Stimulated activated CD4-positive, alpha-beta T cell treated with anti-CD3 and anti-CD28 coated beads, Interleukin-4, amount 100 ng/mL, for 48 hours (primary cell): ENCODE measurements around the gene CASK.
"Not testable (repeated sequence)": the region's sequence is repeated elsewhere in the genome, so short reads cannot be mapped to it uniquely, and the experiment has no call there.

ENCODE experiments used
- DNase-seq, 2 donors: peaks; one replicate each; pipeline ENCODE4 v3.0.0-alpha.2; 2020; ENCODE audit warnings: low read depth in 2 of 2

The CASK gene

DNA sequence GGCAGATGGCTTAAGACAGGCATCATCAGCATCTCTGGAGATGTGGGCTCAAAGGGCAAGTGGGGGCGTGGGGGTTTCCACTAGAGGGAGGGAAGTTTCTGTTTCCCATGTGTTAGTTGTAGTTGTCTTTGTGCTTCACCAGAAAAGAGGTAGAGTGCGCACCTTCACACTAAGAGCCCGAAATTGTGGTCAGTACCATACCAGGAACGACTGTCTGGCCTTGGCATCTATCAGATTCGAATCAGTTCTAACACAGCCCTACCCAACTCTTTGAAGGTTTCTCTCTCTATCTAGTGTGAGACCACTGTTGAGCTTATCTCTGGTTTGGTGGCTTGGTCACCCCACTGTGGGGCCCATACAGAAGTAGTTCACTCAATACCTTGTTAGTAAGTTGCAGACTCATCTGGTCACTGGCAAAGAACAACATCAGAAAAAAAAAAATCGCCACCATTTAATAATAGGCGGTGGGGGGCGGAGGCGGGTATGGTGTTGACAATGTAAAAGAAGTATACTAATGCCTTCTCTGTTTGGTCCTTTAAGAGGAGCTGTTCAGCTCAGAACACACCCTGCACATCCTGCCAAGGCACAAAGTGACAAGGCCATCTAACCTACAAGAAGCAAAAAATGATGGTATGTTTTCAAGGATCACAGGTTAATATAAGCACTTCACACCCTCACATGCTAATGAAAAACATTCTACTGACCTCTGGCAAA, 405.1 kb downstream of the CASK start:
- peak in 1 of 2 donors; percentile 28 for DNase-seq

DNA sequence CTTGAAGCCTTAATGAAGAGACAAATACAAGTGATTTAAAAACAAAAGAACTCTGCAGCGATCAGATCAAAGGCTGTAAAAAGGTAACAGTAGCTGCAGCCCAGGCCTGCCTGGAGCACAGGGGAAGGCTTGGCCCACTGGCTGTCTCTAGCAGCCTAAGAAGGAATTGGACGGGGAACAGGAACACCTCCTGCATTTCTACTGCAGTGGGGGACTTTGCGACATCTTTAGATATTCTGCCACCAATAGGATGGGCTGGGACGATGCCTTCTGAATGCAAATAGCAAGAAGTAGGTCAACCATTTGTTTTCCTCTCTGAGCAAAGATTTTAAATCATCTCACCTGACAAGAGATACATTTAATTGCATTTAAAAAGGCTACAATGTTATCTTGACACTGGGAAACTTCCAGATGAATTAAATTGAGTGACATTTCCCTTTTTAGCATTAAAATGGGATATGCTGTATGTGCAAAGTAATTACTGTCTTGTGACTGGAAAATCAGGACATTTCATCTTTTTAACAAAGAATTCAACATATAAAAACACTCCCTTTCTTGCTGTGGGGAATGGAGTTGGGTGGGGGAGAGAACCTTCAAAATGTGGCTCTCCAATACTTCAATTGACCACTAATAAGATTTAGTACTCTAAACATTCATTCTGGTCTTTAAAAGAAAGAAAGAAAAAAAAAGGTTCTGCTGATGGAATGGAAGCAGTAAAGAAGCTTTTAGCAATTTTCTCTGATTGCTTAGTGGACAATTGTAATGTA, 406.2 kb downstream of the CASK start:
- no peak for DNase-seq

DNA sequence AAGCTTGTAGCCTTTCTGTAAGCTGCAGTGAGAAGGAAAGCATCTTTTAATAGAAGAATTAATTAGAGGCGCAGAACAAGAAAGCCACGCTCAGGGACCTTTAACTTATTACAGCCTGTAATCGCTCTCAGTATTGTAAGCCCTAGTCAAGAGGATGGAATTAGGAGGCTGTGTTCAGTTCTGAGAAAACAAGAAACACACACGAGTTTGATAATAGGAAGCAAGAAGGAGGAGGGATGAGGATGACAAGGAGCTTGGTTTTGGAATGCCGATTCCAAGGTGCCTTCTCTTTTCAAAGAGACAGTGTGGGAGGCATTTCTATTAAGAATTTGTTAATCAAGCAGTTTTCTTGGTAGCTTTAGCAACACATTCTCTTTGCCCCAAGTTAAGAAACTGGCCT, 406.9 kb downstream of the CASK start:
- no peak for DNase-seq

DNA sequence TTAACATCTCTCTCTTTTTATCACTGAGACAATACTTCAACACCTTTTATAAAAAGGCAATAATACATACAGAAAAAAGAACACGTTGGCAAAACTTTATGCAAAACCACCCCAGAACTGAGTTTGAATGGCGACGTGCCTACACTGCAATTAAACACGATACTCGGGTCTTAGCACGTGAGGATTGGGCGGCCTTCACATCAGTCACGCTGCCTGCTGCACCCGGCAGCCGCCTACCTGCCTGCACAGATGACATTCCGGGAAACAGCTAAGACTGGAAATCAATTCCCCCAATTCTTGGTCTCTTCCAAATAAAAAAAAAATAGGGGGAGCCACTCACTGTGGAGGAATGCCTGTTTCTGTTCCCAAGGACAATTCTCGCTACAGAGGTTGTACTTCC, 408.0 kb downstream of the CASK start:
- no peak for DNase-seq

DNA sequence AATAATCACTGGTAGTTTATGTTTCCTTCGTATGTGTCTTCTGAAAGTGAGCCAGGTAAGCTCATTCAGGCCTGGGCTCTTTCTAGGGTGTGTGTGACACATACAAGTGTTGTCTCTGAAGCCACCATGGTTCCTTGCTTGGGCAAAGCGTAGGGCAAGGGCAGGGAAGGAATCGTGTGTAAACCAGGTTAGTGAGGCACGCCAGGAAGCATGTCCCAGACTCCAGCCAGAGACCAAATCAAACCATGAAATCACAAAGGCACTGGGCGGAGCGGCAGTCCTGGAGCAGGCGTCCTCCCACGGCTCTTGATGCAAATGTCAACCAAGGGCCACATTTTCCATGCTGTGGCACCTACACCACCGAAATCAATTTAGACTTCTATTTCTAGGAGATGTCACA, 409.2 kb downstream of the CASK start:
- DNase-seq: no peak

DNA sequence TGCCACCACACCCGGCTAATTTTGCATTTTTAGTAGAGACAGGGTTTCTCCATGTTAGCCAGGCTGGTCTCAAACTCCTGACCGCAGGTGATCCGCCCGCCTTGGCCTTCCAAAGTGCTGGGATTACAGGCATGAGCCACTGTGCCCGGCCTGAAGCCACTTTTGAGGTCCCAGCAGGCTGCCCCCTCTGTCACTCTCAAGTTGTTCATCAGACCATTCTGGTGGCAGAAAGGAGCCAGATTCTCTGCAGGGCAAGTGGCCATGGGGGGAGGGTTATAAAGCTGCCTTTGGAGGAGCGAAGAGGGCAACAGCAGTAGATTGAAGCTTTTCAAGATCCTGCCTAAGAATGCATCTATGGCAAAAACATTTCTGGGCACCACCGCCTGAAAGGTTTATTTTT, 410.5 kb downstream of the CASK start:
- not testable (repeated sequence) for DNase-seq

DNA sequence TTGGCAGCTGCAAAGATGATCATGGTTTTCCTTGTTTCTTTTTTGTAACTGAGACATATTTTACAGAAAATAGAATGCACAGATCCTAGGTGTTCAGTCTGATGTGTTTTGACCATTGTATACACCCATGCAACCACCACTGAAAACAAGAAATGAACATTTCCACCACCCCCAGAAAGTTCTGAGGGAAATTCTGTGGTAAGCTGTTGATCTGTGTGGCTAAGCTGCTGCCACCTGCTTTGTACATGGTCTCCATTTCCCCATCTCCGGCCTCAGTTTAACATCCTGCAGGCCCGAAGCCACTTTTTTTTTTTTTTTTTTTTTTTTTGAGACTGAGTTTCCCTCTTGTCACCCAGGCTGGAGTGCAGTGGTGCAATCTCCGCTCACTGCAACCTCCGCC, 411.0 kb downstream of the CASK start:
- no peak for DNase-seq

DNA sequence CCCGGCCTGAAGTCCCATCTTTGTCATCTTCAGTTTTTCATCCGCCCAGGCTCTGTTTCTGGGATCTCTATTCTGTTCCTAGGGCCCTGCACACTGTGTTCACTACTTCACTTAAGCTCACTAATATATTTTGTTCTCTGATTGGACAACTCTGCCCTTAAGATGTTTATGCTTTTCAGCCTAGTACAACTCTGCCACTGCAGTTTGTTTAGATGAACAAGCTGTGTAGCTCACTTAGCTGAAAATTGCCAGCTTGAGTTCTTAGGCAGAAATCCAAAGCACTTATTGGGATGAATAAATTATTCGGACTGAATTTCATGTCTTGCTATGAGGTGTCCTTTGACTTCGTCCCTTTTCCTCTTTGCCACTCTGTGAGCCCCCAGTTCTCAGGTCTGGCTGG, 415.4 kb downstream of the CASK start:
- no peak for DNase-seq

DNA sequence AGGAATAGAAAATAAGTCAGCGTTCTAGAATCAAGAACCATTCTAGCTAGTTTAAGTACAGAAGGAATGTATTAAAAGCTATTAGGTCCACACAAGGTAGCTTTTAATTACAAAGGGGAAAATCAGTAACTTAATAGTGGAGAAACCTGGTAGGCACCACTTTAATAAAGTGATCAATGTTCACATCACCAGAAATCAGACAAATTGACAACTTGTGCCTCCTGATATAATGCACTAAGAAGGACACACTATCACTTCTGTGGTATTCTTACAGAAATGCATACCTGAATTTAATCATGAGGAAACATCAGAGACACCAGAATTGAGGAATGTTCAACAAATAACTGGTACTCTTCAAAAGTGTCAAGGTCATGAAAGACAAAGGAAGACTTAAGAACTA, 421.4 kb downstream of the CASK start:
- DNase-seq: no peak

DNA sequence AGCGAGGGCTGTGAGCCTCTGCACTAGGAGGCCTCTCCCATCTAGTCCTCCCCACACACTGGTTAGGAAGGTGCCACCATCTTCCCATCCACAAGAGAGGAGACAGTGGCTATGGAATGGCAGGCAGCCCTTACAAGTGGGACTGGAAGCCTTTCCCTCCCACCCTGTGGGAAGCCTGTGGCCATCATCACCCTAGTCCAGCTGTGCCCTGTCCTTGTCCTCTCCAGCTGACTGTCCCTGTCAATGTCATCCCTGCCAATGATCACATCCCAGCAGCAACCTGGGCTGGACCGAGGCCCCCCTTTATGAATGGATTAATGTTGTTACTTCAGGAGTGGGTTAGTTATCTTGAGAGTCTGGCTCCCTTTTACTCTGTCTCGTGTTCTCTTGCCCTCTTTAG, 423.4 kb downstream of the CASK start:
- no peak for DNase-seq

DNA sequence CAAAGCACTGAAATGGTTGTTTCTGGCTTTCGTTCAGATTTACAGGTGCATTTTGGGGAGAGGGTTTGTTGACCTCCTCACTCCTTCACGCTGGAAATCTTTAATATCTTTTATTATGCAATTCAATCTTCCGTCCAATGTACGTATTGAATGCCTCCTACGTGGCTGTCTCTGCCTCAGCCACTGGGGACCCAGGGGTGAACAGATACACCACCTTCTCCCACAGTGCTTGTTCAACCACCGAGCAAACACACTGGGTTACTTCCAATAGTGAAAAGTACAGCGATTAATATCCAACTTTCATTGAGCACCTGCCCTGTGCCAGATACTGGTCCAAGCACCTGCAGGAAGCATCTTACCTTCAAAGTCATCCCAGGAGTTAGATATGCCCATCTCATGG, 424.2 kb downstream of the CASK start:
- no peak for DNase-seq

DNA sequence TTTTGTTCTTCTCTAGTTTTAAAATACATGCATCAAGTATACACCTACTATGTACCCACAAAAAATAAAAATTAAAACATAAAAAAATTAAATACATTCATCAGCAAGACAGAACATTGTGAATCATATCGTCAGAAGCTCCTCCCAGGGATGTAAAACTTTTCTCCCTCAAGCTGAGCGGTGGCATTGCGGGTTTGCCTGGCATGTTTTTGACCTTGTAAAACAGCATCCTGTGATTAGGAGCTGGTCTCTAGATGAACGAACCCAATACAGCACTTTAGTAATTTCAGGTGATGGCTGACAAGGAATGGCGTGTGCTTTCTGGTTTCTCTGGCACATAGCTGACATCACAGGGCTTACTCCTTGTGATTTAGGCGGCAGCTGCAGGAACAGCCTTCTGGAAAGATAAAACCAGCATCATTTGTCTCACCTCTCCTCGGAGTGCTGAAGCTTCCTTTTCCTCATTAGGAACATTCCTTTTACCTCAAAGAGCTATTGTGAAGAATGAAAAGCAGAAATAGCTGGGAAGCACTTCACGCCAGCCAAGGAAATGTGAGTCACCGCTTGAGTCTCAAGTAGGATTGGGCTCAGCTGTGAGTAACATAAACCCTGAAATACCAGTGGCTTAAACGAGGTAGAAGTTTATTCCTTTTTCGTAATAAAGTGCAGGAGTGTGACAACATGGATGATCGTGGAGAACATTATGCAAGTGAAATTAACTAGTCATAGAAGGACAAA, 431.9 kb downstream of the CASK start:
- DNase-seq: no peak

DNA sequence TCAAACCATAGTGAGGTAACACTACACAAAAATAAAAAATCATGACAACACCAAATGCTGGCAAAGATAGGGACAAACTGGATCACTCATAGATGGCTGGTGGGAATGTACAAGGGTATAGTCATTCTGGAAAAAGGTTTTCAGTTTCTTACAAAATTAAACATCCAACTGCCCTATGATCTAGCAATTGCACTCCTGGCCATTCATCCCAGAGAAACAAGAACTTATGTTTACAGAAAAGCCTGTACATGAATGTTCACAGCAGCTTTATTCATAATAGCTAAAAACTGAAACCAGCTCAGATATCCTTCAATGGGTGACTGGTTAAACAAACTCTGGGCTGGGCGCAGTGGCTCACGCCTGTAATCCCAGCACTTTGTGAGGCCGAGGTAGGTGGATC, 432.9 kb downstream of the CASK start:
- DNase-seq: no peak

DNA sequence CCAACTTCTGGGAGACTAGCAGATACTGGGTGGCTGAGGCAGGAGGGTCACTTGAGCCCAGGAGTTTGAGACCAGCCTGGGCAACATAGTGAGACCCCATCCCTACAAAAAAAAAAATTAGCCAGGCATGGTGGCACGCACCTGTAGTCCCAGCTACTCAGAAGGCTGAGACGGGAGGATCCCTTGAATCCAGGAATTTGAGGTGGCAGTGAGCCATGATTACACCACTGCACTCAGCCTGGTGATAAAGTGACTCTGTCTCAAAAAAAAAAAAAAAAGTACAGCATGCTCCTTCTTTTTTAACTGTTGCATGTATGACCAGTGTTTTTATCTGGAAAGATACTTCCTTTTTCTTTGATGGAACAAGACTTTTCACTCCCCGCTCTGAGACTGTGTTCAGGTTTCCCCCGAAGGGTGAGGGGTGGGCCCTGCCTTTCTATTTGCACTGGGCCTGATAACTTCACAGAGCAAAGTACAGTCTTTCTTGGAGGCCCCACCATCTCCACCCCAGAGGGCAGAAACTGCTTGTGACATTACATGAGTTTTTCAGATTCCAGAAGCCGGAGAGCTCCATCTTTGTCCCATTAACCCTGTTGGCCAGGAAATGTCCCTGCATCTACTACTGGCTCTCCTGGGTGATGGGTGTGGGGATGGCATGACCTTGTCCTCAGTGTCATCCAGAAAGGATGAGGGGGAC, 441.1 kb downstream of the CASK start:
- DNase-seq: no peak

DNA sequence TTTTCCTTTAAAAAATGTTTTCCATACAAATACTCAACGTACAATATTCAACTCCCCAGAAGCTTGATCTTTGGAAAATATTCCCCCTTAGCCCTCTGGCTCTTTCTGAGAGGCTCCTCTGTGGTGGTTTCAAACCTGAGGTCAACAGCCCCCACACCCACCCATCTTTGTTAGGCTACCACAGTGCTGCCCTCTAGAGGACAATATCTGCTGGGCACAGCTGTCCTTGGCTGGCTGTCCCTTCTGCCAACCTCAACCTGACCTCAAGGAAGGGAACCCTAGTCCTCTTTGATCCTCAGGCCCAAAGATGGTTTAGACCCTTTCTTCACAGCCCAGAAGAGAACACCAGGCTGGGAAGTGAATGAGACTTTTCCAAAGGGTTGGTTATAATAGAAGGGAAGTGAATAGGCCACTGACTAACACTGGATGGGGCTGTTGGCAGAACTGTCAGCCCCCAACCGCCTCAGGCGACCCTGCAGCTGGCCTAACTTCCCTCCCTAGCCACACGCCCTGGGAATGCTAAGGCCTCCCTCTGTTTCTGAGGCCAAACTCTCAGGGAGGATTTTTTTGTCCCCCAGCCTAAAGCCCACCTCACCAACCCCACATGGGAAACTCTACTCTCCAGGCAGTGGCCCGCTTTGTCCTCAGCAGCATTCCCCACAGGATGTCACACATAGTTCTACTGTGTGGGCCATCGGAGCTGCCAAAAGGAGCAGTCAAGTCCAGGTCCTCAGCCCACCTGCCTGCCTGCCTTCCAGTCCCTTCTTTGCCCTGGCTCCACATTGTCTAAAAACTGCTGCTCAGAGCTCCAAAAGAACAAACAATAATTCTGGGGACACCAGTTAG, 441.9 kb downstream of the CASK start:
- no peak for DNase-seq

DNA sequence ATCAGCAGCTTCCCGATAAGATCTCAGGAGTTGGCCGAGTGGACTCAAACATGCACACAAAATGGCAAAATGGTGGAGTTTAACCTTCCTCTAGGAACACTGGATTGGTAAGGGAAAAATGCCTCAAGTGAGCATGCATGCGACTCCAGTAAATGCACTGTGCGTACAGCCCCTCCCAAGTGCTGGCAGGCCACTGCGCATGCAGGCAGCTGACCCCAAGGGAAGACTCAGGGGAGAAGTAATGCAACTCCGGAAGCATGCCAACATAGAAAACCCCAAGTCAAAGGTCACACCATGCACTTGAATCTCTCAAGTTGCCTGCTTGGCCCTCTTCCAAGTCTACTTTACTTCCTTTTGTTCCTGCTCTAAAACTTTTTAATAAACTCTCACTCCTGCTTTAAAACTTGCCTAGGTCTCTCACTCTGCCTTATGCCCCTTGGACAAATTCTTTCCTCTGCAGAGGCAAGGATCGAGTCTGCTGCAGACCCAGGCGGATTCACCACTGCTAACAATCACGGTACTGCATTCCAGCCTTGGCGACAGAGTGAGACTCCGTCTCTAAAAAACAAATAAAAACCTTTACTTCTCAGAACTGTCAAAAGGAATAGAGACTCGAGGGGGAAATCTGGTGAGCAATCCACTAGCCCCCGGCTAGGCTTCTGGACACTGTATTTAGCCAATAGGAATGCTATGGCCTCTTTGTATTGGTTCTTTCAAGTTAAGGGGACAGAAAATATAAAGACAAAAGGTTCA, 442.7 kb downstream of the CASK start:
- no peak for DNase-seq

DNA sequence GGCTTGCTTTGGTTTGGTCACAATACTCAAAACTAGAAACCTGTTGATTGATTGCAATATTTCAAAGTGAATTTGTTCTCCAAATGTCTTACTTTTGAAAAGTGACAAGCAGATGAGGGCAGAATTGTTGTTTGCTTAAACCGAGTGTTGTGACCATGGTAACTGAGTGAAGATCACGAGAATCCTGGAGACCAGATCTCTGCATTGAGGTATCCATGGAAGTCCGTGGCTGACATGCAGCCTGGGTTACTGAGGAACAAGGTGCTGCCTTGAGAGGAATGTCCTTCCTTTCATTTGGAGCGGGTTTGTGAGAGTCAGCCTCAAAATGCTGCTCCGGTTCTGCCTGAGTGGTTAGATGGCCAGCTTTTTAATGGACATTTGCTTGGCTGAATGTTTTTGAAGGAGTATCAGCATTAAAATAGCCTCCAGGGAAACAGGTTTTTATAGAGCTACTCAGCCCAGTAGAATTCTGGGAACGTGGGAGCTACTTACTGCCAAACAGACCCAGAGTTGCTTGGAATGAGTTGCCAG, 444.9 kb downstream of the CASK start:
- no peak for DNase-seq

DNA sequence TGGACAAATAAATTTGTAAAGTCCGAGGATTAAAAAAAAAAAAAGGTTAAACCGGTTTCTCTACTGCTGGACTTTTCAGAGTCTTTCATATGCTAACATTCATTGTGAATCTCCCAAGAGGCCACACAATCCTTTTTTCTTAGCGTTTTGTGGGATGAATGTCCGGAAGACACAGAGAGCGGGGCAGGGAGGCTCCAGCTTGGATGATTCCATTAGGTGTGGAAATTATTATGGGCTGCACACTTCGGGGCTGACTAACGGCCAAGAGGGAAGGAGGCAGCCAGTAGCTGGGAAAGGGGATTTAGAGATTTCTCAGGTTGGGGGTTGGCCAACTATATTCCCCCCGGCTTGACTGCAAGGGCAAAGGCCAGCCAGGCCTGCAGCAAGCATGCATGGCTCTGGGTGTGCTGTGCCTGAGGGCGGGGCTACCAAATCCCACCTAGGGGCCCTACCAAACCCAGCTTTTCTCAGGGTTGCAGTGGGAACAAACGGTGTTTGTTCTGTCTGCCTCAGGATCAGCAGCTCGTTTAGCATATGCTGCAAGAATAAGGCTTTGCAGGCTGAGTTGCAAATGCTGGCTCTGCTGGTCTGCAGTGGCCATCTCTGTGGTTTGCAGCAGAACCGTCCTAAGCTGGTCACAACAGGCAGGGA, 447.6 kb downstream of the CASK start:
- no peak for DNase-seq

DNA sequence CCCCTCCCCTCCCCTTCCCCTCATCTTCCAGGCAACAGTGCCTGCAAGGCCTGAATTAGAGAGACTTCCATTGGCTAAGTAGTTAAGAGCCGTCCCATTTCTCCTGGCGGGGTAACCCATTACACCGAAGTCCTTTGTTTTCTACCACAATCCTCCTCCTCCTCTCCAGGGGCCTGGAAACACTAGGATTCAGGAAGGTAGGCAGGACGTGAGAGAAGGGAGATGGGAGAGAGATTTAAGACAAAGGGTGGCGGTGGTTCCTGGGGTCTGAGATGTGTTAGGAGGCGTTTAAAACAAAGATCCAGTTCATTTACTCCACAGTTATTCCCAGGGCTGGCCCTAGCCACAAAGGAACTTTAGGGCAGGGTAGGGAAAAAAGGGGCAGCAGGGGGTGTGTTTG, 448.2 kb downstream of the CASK start:
- no peak for DNase-seq

DNA sequence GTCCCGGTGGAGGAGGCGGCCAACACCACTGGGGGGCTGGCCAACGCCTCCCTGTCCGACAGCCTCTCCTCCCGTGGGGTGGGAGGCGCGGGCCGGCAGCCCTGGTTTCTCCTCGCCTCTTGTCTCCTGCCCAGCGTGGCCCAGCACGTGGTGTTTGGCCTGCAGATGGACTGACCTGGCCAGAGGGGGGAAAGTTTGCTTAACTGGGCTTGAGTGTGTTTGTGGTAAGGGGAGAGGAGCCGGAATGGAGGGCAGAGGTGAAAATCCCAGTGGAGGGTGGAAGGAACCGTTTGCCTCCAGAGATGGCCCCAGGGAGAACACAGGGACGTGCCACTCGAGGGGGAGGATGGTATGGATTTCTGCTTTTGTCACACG, 448.6 kb downstream of the CASK start:
- DNase-seq: no peak
